H1 (cell line): Measurements from ENCODE around the gene AGFG2.

Source experiments
- POU5F1 ChIP-seq: IDR thresholded peaks from 2 replicates; pipeline ENCODE4 v1.6.1; 2011; ENCODE audit warnings: low read depth, mild to moderate bottlenecking, low read length, moderate library complexity
- RNF2 ChIP-seq: fragments of 200-900, 300-1000 bp; sonication (generic); IDR thresholded peaks from 2 replicates; pipeline ENCODE4 v1.7.1; 2016; ENCODE audit warnings: borderline replicate concordance, low read depth, mild to moderate bottlenecking, antibody characterized with exemption, low read length; ENCODE audit not compliant: poor library complexity, severe bottlenecking; ENCODE audit errors: missing control alignments
- SIN3A ChIP-seq, 2 experiments: IDR thresholded peaks in 1 of 2; conservative IDR thresholded peaks in 1 of 2; 2 replicates each; pipeline ENCODE4 v1.6.1; 2011 to 2012; ENCODE audit warnings: low read length in 2 of 2, improper control_type of control experiment in 1 of 2, low read depth in 1 of 2, mild to moderate bottlenecking in 1 of 2

DNA sequence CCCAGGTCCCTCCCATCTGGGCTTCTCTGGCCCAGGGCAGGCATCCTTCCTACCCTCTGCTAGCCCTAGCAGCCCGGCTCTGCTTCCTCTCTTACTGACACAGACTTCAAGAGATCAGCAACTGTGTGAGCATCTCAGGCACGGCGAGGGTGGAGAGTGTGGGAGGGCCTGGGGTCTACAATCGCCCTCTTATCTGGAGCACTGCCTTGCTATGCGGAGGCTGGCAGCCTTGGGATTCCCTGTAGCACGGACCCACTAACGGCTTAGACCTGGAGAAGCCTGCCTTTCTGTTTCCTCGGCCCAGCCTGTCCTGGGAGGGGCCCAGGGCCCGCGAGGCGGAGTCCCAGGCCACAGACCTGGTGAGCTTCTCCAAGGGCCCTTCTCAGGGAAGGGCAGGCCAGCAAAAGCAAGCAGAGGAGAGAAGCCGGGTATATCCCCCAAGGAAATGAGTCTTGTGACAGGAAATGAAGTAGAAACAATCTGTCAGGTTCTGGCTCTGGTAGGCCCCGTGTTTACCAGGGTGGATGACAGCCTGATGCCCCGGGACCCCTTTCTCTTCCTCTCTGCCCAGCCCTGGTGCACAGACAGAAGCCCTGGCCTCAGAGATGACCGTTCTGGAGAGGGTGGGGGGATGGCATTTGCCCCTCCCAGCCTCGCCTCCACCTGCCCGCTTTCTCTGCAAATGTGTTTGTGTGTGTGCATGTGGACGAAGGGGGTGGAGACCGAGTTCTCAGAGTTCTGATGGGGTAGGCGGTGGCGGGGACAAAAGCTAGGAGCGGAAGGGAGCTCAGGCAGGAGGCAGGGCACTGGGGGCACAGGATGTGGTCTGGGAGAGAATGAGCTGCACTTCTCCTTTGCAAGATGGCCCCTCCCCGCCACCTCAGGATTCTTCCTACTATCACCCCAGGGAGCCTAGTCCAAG, 44.4 kb downstream of the AGFG2 start:
- no peak for TF ChIP-seq RNF2
- TF ChIP-seq POU5F1 = no peak
- TF ChIP-seq SIN3A (conservative IDR thresholded peaks at IDR 0.05 in 1 of 2, IDR thresholded peaks at IDR 0.05 in 1 of 2; ENCODE audit: low read depth in 1 of 2, low read length in 2 of 2) = no peak
